ENCODE results near the gene TFF2.

Gene TFF2

GRCh38 chr21:42377951-42378340 is 27.2 kb upstream of the TFF2 start:
- no peak for DNase-seq (ENCODE audit: low read depth)
- no peak for TF ChIP-seq CTCF (IDR thresholded peaks at IDR 0.05; ENCODE audit: low read depth, low read length, missing control alignments)
- no peak overlapping the region for H3K4me3 ChIP-seq (ENCODE audit: low read depth, low read length)

GRCh38 chr21:42377211-42377950 is 26.6 kb upstream of the TFF2 start:
- DNase-seq (ENCODE audit: low read depth) = no peak
- H3K4me3 ChIP-seq (ENCODE audit: low read depth, low read length) = no peak overlapping the region
- no peak for TF ChIP-seq CTCF (IDR thresholded peaks at IDR 0.05; ENCODE audit: low read depth, low read length, missing control alignments)

- no peak for DNase-seq (ENCODE audit: low read depth)
- TF ChIP-seq CTCF (IDR thresholded peaks at IDR 0.05; ENCODE audit: low read depth, low read length, missing control alignments) = no peak
- no peak overlapping the region for H3K4me3 ChIP-seq (ENCODE audit: low read depth, low read length)
Measured at GRCh38 chr21:42376338-42376982, 25.7 kb upstream of the TFF2 start.

GRCh38 chr21:42375966-42376337 is 25.2 kb upstream of the TFF2 start:
- no peak for TF ChIP-seq CTCF (IDR thresholded peaks at IDR 0.05; ENCODE audit: low read depth, low read length, missing control alignments)
- H3K4me3 ChIP-seq (ENCODE audit: low read depth, low read length) = no peak overlapping the region
- no peak for DNase-seq (ENCODE audit: low read depth)

GRCh38 chr21:42375506-42375905 is 24.7 kb upstream of the TFF2 start:
- TF ChIP-seq CTCF (IDR thresholded peaks at IDR 0.05; ENCODE audit: low read depth, low read length, missing control alignments) = no peak
- no peak for DNase-seq (ENCODE audit: low read depth)
- no peak overlapping the region for H3K4me3 ChIP-seq (ENCODE audit: low read depth, low read length)

GRCh38 chr21:42374864-42375499 is 24.2 kb upstream of the TFF2 start:
- no peak for TF ChIP-seq CTCF (IDR thresholded peaks at IDR 0.05; ENCODE audit: low read depth, low read length, missing control alignments)
- no peak for DNase-seq (ENCODE audit: low read depth)
- no peak overlapping the region for H3K4me3 ChIP-seq (ENCODE audit: low read depth, low read length)

Data from GM12864 (cell line).